Stimulated activated CD8-positive, alpha-beta memory T cell treated with anti-CD3 and anti-CD28 coated beads, Interleukin-2, amount 100 ng/mL, for 48 hours (primary cell): ENCODE data around the gene ITGAD.
"Not testable (repeated sequence)": the region's sequence is repeated elsewhere in the genome, so short reads cannot be mapped to it uniquely, and the experiment has no call there.

Source experiments
- DNase-seq, 2 donors: peaks; one replicate each; pipeline ENCODE4 v3.0.0-alpha.2; 2020; ENCODE audit warnings: low read depth in 2 of 2

ITGAD gene

DNA sequence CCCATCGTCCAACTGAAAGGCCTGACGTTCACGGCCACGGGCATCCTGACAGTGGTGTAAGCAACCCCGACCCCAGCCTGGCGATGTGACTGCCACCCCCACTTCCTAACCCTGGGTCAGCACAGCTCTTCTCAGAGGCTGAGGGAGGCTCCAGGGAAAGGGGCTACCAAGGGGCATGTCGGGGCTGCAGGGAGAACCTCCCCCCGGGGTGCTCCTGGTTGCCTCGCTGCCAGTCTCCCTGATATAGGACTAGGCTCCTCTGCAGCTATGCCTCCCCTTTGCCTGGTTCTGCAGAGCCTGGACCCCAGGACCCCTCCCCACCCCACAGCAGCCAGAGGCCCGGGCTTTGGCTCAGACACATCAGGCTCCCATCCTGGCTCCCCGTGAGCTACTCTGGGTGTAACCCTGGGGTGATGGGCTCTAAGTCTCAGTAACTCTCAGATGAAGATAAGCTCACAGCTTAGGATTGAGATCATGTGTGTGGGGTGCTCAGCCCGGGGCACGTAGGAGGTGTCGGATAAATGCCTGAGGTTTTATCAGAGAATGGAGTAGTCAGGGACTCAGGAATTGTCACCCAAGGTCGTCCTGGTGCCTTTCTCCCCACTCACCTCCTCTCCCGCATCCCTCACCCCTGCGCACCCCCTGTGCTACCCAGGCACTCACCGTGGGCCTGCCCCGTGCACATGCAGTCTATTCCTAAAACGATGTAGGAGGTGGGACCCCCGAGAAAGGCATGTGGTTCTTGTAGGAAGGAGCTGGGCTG lies 10.6 kb downstream of the ITGAD start:
- no peak for DNase-seq

DNA sequence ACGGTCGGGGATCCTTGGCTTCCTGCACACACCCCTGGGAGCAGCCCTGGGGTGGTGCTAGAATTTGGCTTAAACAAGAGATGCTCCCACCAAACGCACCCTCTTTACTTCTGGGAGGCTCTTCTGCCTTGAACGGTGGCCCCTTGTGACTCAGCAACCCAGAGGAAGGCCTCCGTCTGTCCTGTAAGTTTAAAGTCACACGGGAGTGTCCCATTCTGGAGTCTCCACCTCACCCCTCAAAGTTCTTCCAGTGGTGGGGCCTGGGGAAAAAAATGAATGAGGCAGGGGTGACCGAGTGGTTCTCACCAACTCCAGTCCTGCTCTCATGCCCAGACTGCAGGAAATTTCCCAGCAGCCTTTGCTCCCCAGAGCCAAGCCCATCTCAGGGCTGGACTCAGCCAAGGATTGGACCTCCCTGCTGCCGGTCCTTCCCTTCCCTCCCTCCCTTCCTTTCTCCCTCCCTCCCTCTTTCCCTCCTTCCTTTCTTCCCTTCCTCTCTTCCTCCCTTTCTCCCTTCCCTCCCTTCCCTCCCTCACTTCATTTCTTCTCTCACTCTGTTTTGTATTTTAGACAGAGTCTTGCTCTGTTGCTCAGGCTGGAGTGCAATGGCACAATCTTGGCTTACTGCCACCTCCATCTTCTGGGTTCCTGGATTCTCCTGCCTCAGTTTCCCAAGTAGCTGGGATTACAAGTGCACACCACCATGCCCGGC lies 11.4 kb downstream of the ITGAD start:
- no peak for DNase-seq

DNA sequence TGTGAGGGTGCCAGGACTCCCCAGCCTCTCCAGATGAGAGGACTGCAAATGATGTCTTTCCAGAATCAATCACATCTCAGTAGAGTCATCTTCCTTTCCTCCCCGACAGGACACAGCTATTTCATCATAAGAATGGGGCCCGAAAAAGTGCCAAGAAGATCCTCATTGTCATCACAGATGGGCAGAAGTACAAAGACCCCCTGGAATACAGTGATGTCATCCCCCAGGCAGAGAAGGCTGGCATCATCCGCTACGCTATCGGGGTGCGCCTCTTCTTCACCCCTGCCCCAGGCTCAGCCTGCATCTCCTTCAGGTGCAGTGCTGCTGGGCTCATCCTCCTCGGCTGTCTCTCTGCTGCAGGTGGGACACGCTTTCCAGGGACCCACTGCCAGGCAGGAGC lies 14.3 kb downstream of the ITGAD start:
- DNase-seq = no peak

DNA sequence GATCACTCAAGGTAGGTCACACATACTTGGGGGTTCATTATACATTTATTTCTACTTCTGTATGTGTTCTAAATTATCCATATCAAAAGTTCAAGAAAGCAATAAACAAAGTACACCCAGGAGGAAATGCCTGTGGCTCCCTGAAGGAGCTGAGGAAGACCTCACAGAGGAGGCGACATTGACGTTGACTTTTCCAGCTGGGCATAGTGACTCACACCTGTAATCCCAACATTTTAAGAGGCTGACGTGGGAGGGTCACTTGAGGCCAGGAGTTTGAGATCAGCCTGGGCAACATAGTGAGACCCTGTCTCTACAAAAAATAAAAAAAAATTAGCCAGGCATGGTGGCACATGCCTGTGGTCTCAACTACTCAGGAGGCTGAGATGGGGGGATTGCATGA lies 16.3 kb downstream of the ITGAD start:
- no peak for DNase-seq

- no peak for DNase-seq
Observed at GRCh38 chr16:31410082-31410481, 16.9 kb downstream of the ITGAD start.

GRCh38 chr16:31411024-31411844 lies 18.1 kb downstream of the ITGAD start:
- no peak for DNase-seq

DNA sequence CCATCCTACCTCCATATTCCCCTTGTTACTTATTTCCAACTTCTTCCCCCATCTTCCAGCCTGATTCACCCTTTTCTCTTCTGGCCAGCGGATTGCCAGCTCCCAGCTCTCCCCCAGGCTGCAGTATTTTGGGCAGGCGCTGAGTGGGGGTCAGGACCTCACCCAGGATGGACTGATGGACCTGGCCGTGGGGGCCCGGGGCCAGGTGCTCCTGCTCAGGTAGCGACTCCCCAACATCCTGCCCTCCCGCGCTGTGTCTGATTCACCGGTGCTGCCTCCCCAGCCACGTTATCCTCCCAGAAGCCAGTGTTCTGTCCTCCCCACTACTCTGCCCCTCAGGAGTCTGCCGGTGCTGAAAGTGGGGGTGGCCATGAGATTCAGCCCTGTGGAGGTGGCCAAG lies 19.6 kb downstream of the ITGAD start:
- no peak for DNase-seq

DNA sequence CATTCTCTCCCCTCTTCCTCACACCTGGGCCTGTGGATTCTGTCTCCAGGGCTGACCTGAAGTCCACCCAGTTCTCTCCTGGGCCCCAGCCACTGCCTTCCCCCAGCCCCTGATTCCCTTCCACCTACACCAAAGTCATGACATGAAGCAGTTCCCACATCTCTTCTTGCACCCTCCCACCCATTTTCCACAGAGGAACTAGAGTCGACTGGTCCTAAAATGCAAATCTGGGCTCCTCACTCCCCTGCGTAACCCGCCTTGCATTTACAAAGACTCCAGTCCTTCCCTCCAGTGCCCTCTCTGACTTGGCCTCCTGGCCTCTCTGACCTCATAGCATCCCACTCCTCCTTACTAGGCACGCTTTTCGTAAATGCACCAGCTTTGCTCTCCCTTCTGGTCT lies 20.2 kb downstream of the ITGAD start:
- no peak for DNase-seq

DNA sequence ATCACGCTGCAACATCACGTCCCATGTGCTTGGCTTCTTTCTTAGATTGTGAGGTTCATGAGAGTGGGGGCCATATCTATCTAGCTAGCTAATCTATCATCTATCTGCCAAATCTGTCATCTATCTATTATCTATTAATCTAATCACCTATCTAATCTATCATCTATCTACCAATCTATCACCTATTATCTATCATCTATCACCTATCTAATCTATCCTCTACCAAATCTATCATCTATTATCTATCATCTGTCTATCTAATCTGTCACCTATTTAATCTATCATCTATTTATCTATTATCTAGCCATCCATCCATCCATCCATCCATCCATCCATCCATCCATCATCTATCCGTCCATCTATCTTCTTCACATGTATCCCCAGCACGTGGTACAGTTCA lies 20.8 kb downstream of the ITGAD start:
- no peak for DNase-seq

- DNase-seq = no peak
Observed at GRCh38 chr16:31414706-31415105, 21.6 kb downstream of the ITGAD start.

DNA sequence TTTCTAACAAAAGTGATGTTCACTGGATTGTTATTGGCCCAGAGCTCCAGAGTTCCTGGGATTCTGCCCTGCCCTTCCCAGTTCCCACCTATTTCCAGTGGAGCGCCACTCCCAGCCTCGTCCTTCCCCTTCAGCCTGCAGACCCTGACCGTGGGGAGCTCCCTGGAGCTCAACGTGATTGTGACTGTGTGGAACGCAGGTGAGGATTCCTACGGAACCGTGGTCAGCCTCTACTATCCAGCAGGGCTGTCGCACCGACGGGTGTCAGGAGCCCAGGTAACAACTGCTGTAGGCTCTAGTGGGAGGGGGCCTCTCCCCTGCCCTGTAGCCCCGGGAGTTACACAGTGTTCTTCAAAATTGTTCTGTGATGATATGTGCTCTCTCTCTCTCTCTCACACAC lies 23.2 kb downstream of the ITGAD start:
- no peak for DNase-seq

DNA sequence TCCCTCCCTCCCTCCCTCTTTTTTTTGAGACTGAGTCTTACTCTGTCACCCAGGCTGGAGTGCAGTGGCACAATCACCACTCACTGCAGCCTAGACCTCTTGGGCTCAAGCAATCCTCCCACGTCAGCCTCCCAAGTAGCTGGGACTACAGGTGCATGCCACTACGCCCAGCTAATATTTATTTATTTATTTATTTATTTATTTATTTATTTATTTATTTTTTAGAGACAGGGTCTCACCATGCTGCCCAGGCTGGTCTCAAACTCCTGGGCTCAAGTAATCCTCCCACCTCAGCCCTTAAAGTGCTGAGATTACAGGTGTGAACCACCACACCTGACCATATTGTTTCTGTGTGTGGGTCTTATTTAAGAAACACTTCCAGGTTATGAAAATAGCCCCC lies 23.9 kb downstream of the ITGAD start:
- not testable (repeated sequence) for DNase-seq

DNA sequence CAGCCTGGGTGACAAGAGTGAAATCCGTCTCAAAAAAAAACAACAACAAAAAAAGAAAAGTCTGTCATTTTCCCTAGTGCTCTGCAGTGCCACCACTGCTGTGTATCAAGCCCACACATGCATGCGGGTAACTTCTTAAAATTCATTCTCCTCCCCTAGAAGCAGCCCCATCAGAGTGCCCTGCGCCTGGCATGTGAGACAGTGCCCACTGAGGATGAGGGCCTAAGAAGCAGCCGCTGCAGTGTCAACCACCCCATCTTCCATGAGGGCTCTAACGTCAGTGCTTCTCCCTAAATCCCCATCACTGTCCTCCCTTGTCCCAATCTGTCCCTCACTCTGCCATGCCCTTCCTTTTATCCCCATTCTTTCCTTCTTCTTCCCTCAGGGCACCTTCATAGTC lies 24.8 kb downstream of the ITGAD start:
- no peak for DNase-seq

GRCh38 chr16:31420037-31420436 lies 26.9 kb downstream of the ITGAD start:
- no peak for DNase-seq

- DNase-seq = peak; percentile 57 to 61
Observed at GRCh38 chr16:31421587-31421986, 28.5 kb downstream of the ITGAD start.

DNA sequence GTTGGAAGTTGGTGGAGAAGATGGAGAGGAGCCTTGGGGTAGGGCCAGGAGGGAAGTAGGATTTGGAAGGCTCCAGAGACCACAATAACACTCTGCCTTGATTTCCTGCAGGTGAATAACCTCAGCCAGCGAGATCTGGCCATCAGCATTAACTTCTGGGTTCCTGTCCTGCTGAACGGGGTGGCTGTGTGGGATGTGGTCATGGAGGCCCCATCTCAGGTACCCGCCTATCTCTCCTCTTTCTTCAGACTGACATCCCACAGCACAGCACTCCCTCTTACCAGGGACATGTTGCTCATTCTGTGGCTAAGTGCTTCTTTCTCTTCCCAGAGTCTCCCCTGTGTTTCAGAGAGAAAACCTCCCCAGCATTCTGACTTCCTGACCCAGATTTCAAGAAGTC lies 30.1 kb downstream of the ITGAD start:
- DNase-seq = no peak

- DNase-seq = no peak
Observed at GRCh38 chr16:31423801-31424200, 30.7 kb downstream of the ITGAD start.

- DNase-seq = peak; percentile 43 to 47
Observed at GRCh38 chr16:31427441-31428278, 34.5 kb downstream of the ITGAD start.

DNA sequence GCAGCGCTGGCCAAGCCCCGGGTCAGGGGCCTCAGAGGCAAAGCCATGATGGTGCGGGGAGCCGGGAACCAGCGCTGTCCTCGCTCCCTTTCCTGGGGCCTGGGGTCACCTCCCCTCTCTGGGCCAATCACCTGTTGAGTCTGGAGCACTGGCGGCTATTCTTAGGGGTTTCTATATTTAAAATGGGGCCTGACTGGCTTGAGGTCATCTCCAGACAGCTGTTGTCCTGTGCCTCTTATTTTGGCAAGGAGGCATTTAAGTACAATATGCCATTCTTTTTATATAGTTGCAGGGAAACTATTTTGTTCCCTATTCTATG lies 35.1 kb downstream of the ITGAD start, which contains the start of gene COX6A2:
COX6A2 (minus strand) TSS at position 82 of the 319 bp plus-strand sequence; CDS start at position 47, 35 bp downstream.
- no peak for DNase-seq

DNA sequence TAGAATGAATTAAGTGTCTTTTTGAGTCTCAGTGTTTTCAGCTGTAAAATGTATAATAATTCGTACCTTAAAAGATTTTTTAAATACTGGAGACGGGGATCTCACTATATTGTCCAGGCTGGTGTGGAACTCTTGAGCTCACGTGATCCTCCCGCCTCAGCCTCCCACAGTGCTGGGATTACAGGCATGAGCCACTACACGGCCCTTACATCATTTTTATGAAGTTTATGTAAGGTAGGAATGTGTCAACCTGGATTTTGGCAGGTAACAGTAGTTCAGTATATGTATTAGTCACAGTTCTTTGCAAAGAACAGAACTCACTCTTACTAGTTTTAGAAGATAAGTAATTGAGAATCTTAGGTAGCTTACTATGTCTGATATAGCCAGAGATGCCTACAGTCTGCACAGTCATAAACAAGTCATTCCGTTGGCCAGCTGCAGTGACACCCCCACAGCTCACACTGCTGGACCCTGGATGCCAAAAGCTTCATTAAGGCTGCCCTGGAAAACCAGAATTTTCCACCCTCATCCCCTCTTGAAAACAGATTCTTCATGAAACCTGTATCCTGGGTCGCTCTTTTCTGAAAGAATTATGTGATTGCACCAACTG lies 35.6 kb downstream of the ITGAD start:
- DNase-seq = no peak

DNA sequence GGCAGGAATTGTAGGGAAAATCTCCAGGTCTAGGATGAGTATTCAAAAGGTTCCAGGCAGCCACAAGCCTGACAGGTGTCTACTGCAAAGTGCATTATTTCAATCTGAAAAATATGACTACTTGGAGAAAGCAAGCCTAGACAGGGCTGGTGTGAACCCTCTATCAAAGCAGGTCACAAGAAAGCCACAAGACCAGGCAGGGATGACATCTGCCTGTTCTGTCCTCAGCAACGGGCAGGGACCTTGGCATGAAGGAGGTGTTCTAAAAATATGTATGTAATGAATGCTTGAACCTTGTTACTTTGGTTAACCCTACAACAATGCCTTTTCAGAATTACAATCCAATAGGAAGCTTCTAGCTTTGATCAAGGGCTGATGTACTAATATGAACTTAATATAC lies 36.2 kb downstream of the ITGAD start:
- DNase-seq = no peak
